Neural progenitor cell (in vitro differentiated cells): ENCODE results near the gene OR2A25. TPM values are rescaled to one million over a fixed set of nuclear protein-coding genes. Genes with fewer than 3 reads are reported as not detected.

Experiments
- DNase-seq: peaks from one replicate; pipeline ENCODE4 v3.0.0-alpha.2; 2016; ENCODE audit warnings: low spot score
- H2AFZ ChIP-seq: fragments of 200-600 bp; sonication (generic); replicated peaks from 2 replicates; pipeline ENCODE4 v1.6.1; 2016; ENCODE audit warnings: antibody characterized with exemption
- H3F3A ChIP-seq: fragments of 200-600 bp; sonication (generic); 2 replicates; pipeline ENCODE4 v1.6.1; 2016; ENCODE audit warnings: antibody characterized with exemption, low read depth
- H3K27ac ChIP-seq: fragments of 200-600 bp; sonication (generic); 2 replicates; pipeline ENCODE4 v1.5.1; 2016; ENCODE audit warnings: mild to moderate bottlenecking
- H3K27me3 ChIP-seq: fragments of 200-600 bp; sonication (generic); 2 replicates; pipeline ENCODE4 v1.6.1; 2016; ENCODE audit warnings: mild to moderate bottlenecking, moderate library complexity
- H3K36me3 ChIP-seq: fragments of 200-600 bp; sonication (generic); 2 replicates; pipeline ENCODE4 v1.5.1; 2016
- H3K4me1 ChIP-seq: fragments of 200-600 bp; sonication (generic); 2 replicates; pipeline ENCODE4 v1.6.1; 2016; ENCODE audit warnings: mixed run types
- H3K4me2 ChIP-seq: fragments of 200-600 bp; sonication (generic); 2 replicates; pipeline ENCODE4 v1.6.1; 2016
- H3K4me3 ChIP-seq: fragments of 200-600 bp; sonication (generic); 2 replicates; pipeline ENCODE4 v1.5.1; 2016
- H3K79me2 ChIP-seq: fragments of 200-600 bp; sonication (generic); 2 replicates; pipeline ENCODE4 v1.6.1; 2016; ENCODE audit warnings: low read depth
- H3K9ac ChIP-seq: fragments of 200-600 bp; sonication (generic); 2 replicates; pipeline ENCODE4 v1.6.1; 2016
- H3K9me3 ChIP-seq: fragments of 200-600 bp; sonication (generic); 2 replicates; pipeline ENCODE4 v1.5.1; 2016; ENCODE audit warnings: low read depth
- H4K20me1 ChIP-seq: fragments of 200-600 bp; sonication (generic); 2 replicates; pipeline ENCODE4 v1.6.1; 2016; ENCODE audit warnings: low read depth
- H3K27ac Mint-ChIP-seq: 3 replicates; pipeline ENCODE4 v1.8.0; 2021; ENCODE audit warnings: mixed read lengths
- H3K27me3 Mint-ChIP-seq: 2 replicates; pipeline ENCODE4 v1.8.0; 2022; ENCODE audit warnings: low read depth, mild to moderate bottlenecking, inconsistent platforms, moderate library complexity, mixed read lengths; ENCODE audit not compliant: insufficient read depth
- H3K36me3 Mint-ChIP-seq: 3 replicates; pipeline ENCODE4 v1.8.0; 2021; ENCODE audit warnings: mixed read lengths
- H3K4me1 Mint-ChIP-seq: 3 replicates; pipeline ENCODE4 v1.8.0; 2021; ENCODE audit warnings: mixed read lengths
- H3K4me3 Mint-ChIP-seq: 3 replicates; pipeline ENCODE4 v1.8.0; 2021; ENCODE audit warnings: mild to moderate bottlenecking, moderate library complexity, mixed read lengths
- H3K9me3 Mint-ChIP-seq: 3 replicates; pipeline ENCODE4 v1.8.0; 2020; ENCODE audit warnings: mixed read lengths
- CTCF ChIP-seq: fragments of 200-600 bp; sonication (generic); IDR thresholded peaks from 2 replicates; pipeline ENCODE4 v1.5.1; 2017; ENCODE audit warnings: antibody characterized with exemption, mild to moderate bottlenecking
- EZH2 ChIP-seq: fragments of 200-600 bp; sonication (generic); IDR thresholded peaks from 2 replicates; pipeline ENCODE4 v1.6.1; 2017; ENCODE audit warnings: antibody characterized with exemption, mild to moderate bottlenecking, moderate library complexity
- EZH2phosphoT487 ChIP-seq: fragments of 200-600 bp; sonication (generic); IDR thresholded peaks from 2 replicates; pipeline ENCODE4 v1.6.1; 2017; ENCODE audit warnings: antibody characterized with exemption
- small RNA-seq: library from RNA; depleted of rRNA; stranded (forward); fragments of <200 nt; gene quantifications from one replicate; pipeline ENCODE3, GENCODE V24; 2015
- total RNA-seq: library from RNA; depleted of rRNA; stranded (reverse); fragments of >200 nt; gene quantifications from 2 replicates; pipeline ENCODE4 v1.2.3, GENCODE V29; 2015; ENCODE audit warnings: low replicate concordance

The OR2A25 gene
- total RNA-seq, 1 donor from 2014 or later = not detected

- Histone ChIP-seq H3K9me3 (no peaks in the 10 kb centered on the region), H2AFZ (no peak within 1 kb of the TSS), H3F3A (no peaks in the 10 kb centered on the region), H3K27ac (no peak within 1 kb of the TSS), H3K4me3 (no peak within 1 kb of the TSS), H3K4me1 (no peaks in the 10 kb centered on the region), H3K27me3 (no peaks in the 10 kb centered on the region), H4K20me1 (no peaks in the 10 kb centered on the region), H3K79me2 (no peaks in the 10 kb centered on the region), H3K36me3 (no peaks in the 10 kb centered on the region), H3K4me2 (no peak within 1 kb of the TSS), H3K9ac (no peak within 1 kb of the TSS)
- H3K4me1 Mint-ChIP-seq = no peaks in the 10 kb centered on the region
- DNase-seq = no peak
- no peaks in the 10 kb centered on the region for H3K9me3 Mint-ChIP-seq
- no peaks in the 10 kb centered on the region for H3K27me3 Mint-ChIP-seq
- H3K27ac Mint-ChIP-seq = no peak within 1 kb of the TSS
- no peaks in the 10 kb centered on the region for H3K36me3 Mint-ChIP-seq
- H3K4me3 Mint-ChIP-seq = no peak within 1 kb of the TSS
- TF ChIP-seq CTCF (no peak), EZH2 (no peak), EZH2phosphoT487 (no peak)
Observed at GRCh38 chr7:144122876-144123275, 53.3 kb downstream of the OR2A25 start, which contains the start of gene OR2A14. Gene OR2A14 (plus strand): TSS chr7:144123176. CDS start chr7:144129113, 5,937 bp downstream.

Small RNA genes lying within 50 kb of the gene (small RNA-seq; reads per million reads assigned to genes)
- gene OR2A41P = not detected

Other genes starting within 250 kb of the OR2A25 start
- gene TCAF1, start 167.6 kb upstream of the OR2A25 start, total RNA-seq = 71.0 and 89.6 TPM in 2 replicates
- gene OR2F2, start 134.6 kb upstream of the OR2A25 start, total RNA-seq = not detected in 2 replicates
- not detected in 2 replicates for gene OR2F1, start 115.0 kb upstream of the OR2A25 start, total RNA-seq
- not detected in 2 replicates for gene OR6B1, start 69.5 kb upstream of the OR2A25 start, total RNA-seq
- not detected in 2 replicates for gene OR2A5, start 20.9 kb upstream of the OR2A25 start, total RNA-seq
- gene OR2A12, start 16.5 kb downstream of the OR2A25 start, total RNA-seq = not detected in 2 replicates
- not detected in 2 replicates for gene OR2A2, start 39.8 kb downstream of the OR2A25 start, total RNA-seq
- gene OR2A14, start 53.4 kb downstream of the OR2A25 start, total RNA-seq = not detected in 2 replicates
- 0.43 and 1.1 TPM in 2 replicates for gene CTAGE4, start 113.7 kb downstream of the OR2A25 start, total RNA-seq
- gene ARHGEF35, start 126.0 kb downstream of the OR2A25 start, total RNA-seq = 0.97 and 2.1 TPM in 2 replicates
- gene OR2A42, start 169.8 kb downstream of the OR2A25 start, total RNA-seq = 0.15 TPM in 1 of 2 replicates, not detected in the other
- 0.15 and 0.74 TPM in 2 replicates for gene OR2A7, start 195.0 kb downstream of the OR2A25 start, total RNA-seq
- gene CTAGE8, start 199.5 kb downstream of the OR2A25 start, total RNA-seq = 0.50 and 1.8 TPM in 2 replicates
- not detected in 2 replicates for gene OR2A1, start 242.6 kb downstream of the OR2A25 start, total RNA-seq